ENCODE measurements around the gene TBX22. TPM values are rescaled to one million over a fixed set of nuclear protein-coding genes. Genes with fewer than 3 reads are reported as not detected.

TBX22 gene, protein sequence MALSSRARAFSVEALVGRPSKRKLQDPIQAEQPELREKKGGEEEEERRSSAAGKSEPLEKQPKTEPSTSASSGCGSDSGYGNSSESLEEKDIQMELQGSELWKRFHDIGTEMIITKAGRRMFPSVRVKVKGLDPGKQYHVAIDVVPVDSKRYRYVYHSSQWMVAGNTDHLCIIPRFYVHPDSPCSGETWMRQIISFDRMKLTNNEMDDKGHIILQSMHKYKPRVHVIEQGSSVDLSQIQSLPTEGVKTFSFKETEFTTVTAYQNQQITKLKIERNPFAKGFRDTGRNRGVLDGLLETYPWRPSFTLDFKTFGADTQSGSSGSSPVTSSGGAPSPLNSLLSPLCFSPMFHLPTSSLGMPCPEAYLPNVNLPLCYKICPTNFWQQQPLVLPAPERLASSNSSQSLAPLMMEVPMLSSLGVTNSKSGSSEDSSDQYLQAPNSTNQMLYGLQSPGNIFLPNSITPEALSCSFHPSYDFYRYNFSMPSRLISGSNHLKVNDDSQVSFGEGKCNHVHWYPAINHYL
- total RNA-seq, result under 1 TPM in 1 of 2 donors, not detected in 1; 0.33 TPM

DNA sequence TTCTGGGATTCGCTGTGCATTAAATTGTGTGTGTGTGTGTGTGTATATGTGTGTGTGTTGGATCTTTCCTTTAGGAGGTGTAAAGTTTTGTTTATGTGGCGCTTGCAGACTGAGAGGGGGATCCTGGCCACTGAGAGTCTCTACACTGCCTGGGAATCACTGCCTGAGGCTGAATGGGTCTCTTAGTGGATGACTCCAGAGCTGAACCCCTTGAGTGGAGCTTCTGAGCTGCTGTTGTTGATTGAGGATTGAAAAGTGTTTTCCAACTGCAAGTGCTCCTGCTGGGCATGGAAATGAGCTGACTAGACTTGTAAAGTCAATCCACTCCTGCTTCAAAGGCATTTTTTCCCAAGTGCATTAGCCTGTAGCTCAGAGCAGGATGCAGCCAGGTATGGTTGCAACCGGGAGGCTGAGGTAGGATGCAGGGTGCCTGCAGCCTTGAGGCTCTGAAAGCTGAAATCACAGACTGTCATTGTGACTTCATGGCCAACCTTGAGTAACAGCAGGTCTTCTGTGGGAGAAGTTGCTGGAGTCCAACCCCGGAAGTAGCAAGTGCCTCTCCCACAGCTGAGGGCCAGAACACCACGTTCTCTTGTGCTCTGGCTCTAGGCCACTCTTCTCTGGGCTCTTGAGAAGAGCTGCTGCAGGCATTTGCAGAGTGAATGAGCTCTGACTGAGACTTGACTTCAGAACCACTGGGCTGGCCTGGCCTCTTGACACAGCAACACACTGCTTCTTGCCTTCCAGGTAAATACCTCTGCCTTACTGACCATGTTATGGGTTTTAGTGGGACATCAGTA, at the start of gene TBX22:
TSS of gene TBX22 (plus strand) at position 613 of the 800 bp plus-strand sequence. CDS start 7,517 bp downstream, outside the sequence.

Data from melanocyte of skin (primary cell).